Keratinocyte (primary cell): ENCODE measurements around the gene BAZ2B. TPM values are rescaled to one million over a fixed set of nuclear protein-coding genes. Genes with fewer than 3 reads are reported as not detected.

ENCODE experiments used
- DNase-seq: peaks from one replicate; pipeline ENCODE4 v3.0.0-alpha.2; 2011; ENCODE audit warnings: low read depth, missing footprints, low spot score
- FAIRE-seq: peaks from 2 replicates; lab custom pipeline; 2011; peaks lifted over from hg19 to GRCh38; lab: Jason Lieb, UNC
- H2AFZ ChIP-seq: 2 replicates; pipeline ENCODE4 v1.6.0; 2012; ENCODE audit warnings: low read length, control low read depth, inconsistent platforms; ENCODE audit not compliant: control insufficient read depth
- H3K27ac ChIP-seq: 2 replicates; pipeline ENCODE4 v1.5.1; 2011; ENCODE audit warnings: low read length; ENCODE audit not compliant: control insufficient read depth, insufficient read depth
- H3K27me3 ChIP-seq: 3 replicates; pipeline ENCODE4 v1.6.0; 2011; ENCODE audit warnings: low read length; ENCODE audit not compliant: control insufficient read depth, insufficient read depth; ENCODE audit errors: extremely low read depth
- H3K36me3 ChIP-seq, 2 experiments: 2 replicates in 1 of 2; 3 replicates in 1 of 2; pipeline ENCODE4 v1.5.1; 2011; ENCODE audit warnings: low read length in 2 of 2, mild to moderate bottlenecking in 1 of 2; ENCODE audit not compliant: control insufficient read depth in 2 of 2, insufficient read depth in 2 of 2; ENCODE audit errors: extremely low read depth in 1 of 2
- H3K4me1 ChIP-seq: 3 replicates; pipeline ENCODE4 v1.5.1; 2011; ENCODE audit warnings: low read length; ENCODE audit not compliant: control insufficient read depth, insufficient read depth; ENCODE audit errors: extremely low read depth
- H3K4me2 ChIP-seq: 3 replicates; pipeline ENCODE4 v1.6.0; 2011; ENCODE audit warnings: low read depth, low read length; ENCODE audit not compliant: control insufficient read depth, insufficient read depth; ENCODE audit errors: extremely low read depth
- H3K4me3 ChIP-seq, 3 experiments: fragments of 200-600 bp in 1 of 3; sonication (generic) in 1 of 3; 2 replicates in 2 of 3; 3 replicates in 1 of 3; pipeline ENCODE4 v1.5.1; 2011 to 2016; ENCODE audit warnings: low read length in 3 of 3, mild to moderate bottlenecking in 3 of 3, control low read depth in 2 of 3, inconsistent platforms in 1 of 3, low read depth in 1 of 3, mixed read lengths in 1 of 3, mixed run types in 1 of 3, moderate library complexity in 1 of 3; ENCODE audit not compliant: control insufficient read depth in 2 of 3, insufficient read depth in 2 of 3; ENCODE audit errors: extremely low read depth in 1 of 3
- H3K79me2 ChIP-seq: 2 replicates; pipeline ENCODE4 v1.6.0; 2012; ENCODE audit warnings: low read length; ENCODE audit not compliant: control insufficient read depth, insufficient read depth
- H3K9ac ChIP-seq: 3 replicates; pipeline ENCODE4 v1.6.0; 2011; ENCODE audit warnings: low read length; ENCODE audit not compliant: control insufficient read depth, insufficient read depth; ENCODE audit errors: extremely low read depth
- H3K9me1 ChIP-seq: 3 replicates; pipeline ENCODE4 v1.6.0; 2011; ENCODE audit warnings: low read length; ENCODE audit not compliant: control insufficient read depth, insufficient read depth; ENCODE audit errors: extremely low read depth
- H3K9me3 ChIP-seq: 2 replicates; pipeline ENCODE4 v1.5.1; 2012; ENCODE audit warnings: low read depth, low read length; ENCODE audit not compliant: control insufficient read depth
- H4K20me1 ChIP-seq: 3 replicates; pipeline ENCODE4 v1.6.0; 2011; ENCODE audit warnings: low read length; ENCODE audit not compliant: control insufficient read depth, insufficient read depth; ENCODE audit errors: extremely low read depth
- EZH2 ChIP-seq: IDR thresholded peaks from one replicate; pipeline ENCODE4 v1.6.1; 2012; ENCODE audit warnings: inconsistent platforms, mild to moderate bottlenecking, low read length, moderate library complexity
- dilution Hi-C: fragments of 300-500 bp; cut with MboI; formaldehyde crosslinking; loops from one replicate; pipeline ENCODE4 v1.7.0; 2020; ENCODE audit warnings: low sequenced_read_pairs; ENCODE audit not compliant: extremely low pct_ligation_motif_present
- polyA plus RNA-seq, 5 experiments: library from polyadenylated mRNA; depleted of rRNA in 3 of 5; stranded (reverse) in 3 of 5; stranded (forward) in 1 of 5; unstranded in 1 of 5; fragments of >200 nt; gene quantifications; 1 replicate in 1 of 5; 2 replicates in 3 of 5; 3 replicates in 1 of 5; pipeline versions ENCODE4 v1.2.1 to v1.2.3, GENCODE V29; 2011 to 2012; ENCODE audit warnings: missing spikeins in 2 of 5, low read depth in 1 of 5, low replicate concordance in 1 of 5
- TF ChIP-seq, protein P1 (sequence below), 3 experiments: IDR thresholded peaks in 1 of 3; conservative IDR thresholded peaks in 1 of 3; optimal IDR thresholded peaks in 1 of 3; 2 replicates in 2 of 3; 3 replicates in 1 of 3; pipeline versions ENCODE3 to v1.5.1; 2011; ENCODE audit warnings: low read length in 3 of 3, mild to moderate bottlenecking in 3 of 3, moderate library complexity in 2 of 3, control low read depth in 1 of 3, inconsistent platforms in 1 of 3; ENCODE audit not compliant: insufficient read depth in 2 of 3; ENCODE audit errors: extremely low read depth in 1 of 3

Gene BAZ2B
- polyA plus RNA-seq, 1 donor (not counting 4 experiments of a cell fraction or from before 2014, with no cell fraction given) = 27.0 TPM

DNA sequence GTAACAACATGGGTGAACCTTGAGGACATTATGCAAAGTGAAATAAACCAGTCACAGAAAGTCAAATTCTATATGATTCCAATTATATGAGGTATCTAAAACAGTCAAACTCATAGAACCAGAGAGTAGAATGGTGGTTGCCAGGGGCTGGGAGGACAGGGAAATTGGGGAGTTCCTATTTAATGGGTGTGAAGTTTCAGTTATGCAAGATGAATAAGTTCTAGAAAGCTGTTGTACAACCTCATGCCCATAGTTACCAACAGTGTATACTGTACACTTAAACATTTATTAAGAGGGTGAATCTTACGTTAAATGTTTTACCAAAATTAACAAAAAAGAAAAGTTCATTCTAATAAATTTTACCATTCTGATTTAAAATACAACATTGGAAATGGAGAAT, 237.2 kb downstream of the BAZ2B start:
- Histone ChIP-seq H3K4me3 (no peak overlapping the region), H2AFZ (no peak overlapping the region), H3K79me2 (no peaks in the 10 kb centered on the region), H3K9me3 (no peaks in the 10 kb centered on the region), H4K20me1 (no peaks in the 10 kb centered on the region), H3K4me2 (no peak overlapping the region), H3K9ac (no peak overlapping the region), H3K36me3 (peaks cover 2 to 3% of the 10 kb centered on the region in 2 experiments), H3K27me3 (no peaks in the 10 kb centered on the region), H3K27ac (no peak overlapping the region), H3K9me1 (no peaks in the 10 kb centered on the region), H3K4me1 (peaks cover 7% of the 10 kb centered on the region)
- TF ChIP-seq, protein P1, sequence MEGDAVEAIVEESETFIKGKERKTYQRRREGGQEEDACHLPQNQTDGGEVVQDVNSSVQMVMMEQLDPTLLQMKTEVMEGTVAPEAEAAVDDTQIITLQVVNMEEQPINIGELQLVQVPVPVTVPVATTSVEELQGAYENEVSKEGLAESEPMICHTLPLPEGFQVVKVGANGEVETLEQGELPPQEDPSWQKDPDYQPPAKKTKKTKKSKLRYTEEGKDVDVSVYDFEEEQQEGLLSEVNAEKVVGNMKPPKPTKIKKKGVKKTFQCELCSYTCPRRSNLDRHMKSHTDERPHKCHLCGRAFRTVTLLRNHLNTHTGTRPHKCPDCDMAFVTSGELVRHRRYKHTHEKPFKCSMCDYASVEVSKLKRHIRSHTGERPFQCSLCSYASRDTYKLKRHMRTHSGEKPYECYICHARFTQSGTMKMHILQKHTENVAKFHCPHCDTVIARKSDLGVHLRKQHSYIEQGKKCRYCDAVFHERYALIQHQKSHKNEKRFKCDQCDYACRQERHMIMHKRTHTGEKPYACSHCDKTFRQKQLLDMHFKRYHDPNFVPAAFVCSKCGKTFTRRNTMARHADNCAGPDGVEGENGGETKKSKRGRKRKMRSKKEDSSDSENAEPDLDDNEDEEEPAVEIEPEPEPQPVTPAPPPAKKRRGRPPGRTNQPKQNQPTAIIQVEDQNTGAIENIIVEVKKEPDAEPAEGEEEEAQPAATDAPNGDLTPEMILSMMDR (optimal IDR thresholded peaks at IDR 0.05 in 1 of 3, IDR thresholded peaks at IDR 0.05 in 1 of 3, conservative IDR thresholded peaks at IDR 0.05 in 1 of 3; ENCODE audit: extremely low read depth in 1 of 3, insufficient read depth in 2 of 3, low read length in 3 of 3) = no peak
- TF ChIP-seq EZH2 = no peak
- FAIRE-seq (no peak), DNase-seq (no peak)
- dilution Hi-C loops = no loop called here

DNA sequence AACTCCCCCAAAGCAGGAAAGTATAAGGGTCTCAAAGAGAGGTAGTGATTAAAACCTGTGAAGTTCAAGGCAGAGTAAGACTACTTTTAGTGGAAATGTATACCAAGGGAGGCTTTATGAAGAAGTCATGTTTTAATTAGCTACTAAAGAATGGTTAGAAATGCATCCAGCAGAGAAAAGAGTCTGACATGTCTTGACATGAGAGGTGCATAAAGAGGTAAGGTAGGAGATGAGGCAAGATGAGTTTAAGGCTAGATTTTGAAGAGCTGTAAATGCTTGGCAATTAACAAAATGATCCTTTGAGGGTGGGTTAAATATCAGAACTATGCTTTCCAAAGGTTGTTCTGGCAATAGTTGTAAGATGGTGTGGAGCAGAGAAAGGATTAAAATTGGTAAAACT, 241.1 kb downstream of the BAZ2B start:
- Histone ChIP-seq H3K9me3 (no peaks in the 10 kb centered on the region), H3K27ac (no peak overlapping the region), H3K9ac (no peak overlapping the region), H2AFZ (no peak overlapping the region), H3K9me1 (no peaks in the 10 kb centered on the region), H3K4me1 (peaks cover 7% of the 10 kb centered on the region), H4K20me1 (no peaks in the 10 kb centered on the region), H3K36me3 (peaks cover 0 to 2% of the 10 kb centered on the region in 2 experiments), H3K27me3 (no peaks in the 10 kb centered on the region), H3K4me3 (no peak overlapping the region), H3K4me2 (no peak overlapping the region), H3K79me2 (no peaks in the 10 kb centered on the region)
- TF ChIP-seq EZH2 = no peak
- TF ChIP-seq, protein P1 (optimal IDR thresholded peaks at IDR 0.05 in 1 of 3, IDR thresholded peaks at IDR 0.05 in 1 of 3, conservative IDR thresholded peaks at IDR 0.05 in 1 of 3; ENCODE audit: extremely low read depth in 1 of 3, insufficient read depth in 2 of 3, low read length in 3 of 3) = no peak
- peak; percentile 58 for FAIRE-seq
- dilution Hi-C loops = no loop called here
- DNase-seq = no peak
